PC-9 (cell line): ENCODE data around the gene STX1A. TPM values are rescaled to one million over a fixed set of nuclear protein-coding genes. Genes with fewer than 3 reads are reported as not detected.
A peak's percentile ranks its signal among the peaks of the same experiment; 100 is the strongest.

ENCODE experiments used
- BruUV-seq: library from RNA; stranded (reverse); fragments of 400-500 nt; replicated peaks from 2 replicates; lab custom pipeline; 2021; lab: Mats Ljungman, UMichigan
- CTCF ChIA-PET: fragments of 300-600 bp; sonication (Branson Sonifier 250); formaldehyde crosslinking; loops from one replicate; lab custom pipeline; 2022; ENCODE audit warnings: antibody characterized with exemption; lab: Charles Lee
- POLR2A ChIA-PET: fragments of 300-600 bp; sonication (Branson Sonifier 250); formaldehyde crosslinking; loops from one replicate; lab custom pipeline; 2022; ENCODE audit warnings: antibody characterized with exemption; ENCODE audit not compliant: unreplicated experiment; lab: Charles Lee
- DNase-seq, 2 experiments: peaks; one replicate each; pipeline versions ENCODE4 v3.0.0 to v3.0.0-alpha.2; 2015 to 2022; ENCODE audit warnings: mixed read lengths in 1 of 2
- H2AFZ ChIP-seq: fragments of 200-600 bp; sonication (generic); 2 replicates; pipeline ENCODE4 v1.8.1; 2017; ENCODE audit warnings: antibody characterized with exemption
- H3F3A ChIP-seq: fragments of 200-600 bp; sonication (generic); 2 replicates; pipeline ENCODE4 v1.8.1; 2017; ENCODE audit warnings: antibody characterized with exemption, mild to moderate bottlenecking, low read depth; ENCODE audit not compliant: insufficient read depth
- H3K27ac ChIP-seq: fragments of 200-600 bp; sonication (generic); 2 replicates; pipeline ENCODE4 v1.6.1; 2016; ENCODE audit warnings: mixed run types
- H3K27me3 ChIP-seq: fragments of 200-600 bp; sonication (generic); 2 replicates; pipeline ENCODE4 v1.6.1; 2016; ENCODE audit warnings: low read depth, mixed run types; ENCODE audit not compliant: insufficient read depth
- H3K36me3 ChIP-seq: fragments of 200-600 bp; sonication (generic); 2 replicates; pipeline ENCODE4 v1.6.1; 2016; ENCODE audit warnings: low read depth, mixed run types
- H3K4me1 ChIP-seq: fragments of 200-600 bp; sonication (generic); replicated peaks from 2 replicates; pipeline ENCODE4 v1.6.1; 2016; ENCODE audit warnings: mixed run types; ENCODE audit not compliant: insufficient read depth
- H3K4me2 ChIP-seq: fragments of 200-600 bp; sonication (generic); 2 replicates; pipeline ENCODE4 v1.6.1; 2017; ENCODE audit warnings: mixed run types
- H3K4me3 ChIP-seq: fragments of 200-600 bp; sonication (generic); 2 replicates; pipeline ENCODE4 v1.6.1; 2016; ENCODE audit warnings: mixed run types
- H3K79me2 ChIP-seq: fragments of 200-600 bp; sonication (generic); 2 replicates; pipeline ENCODE4 v1.6.1; 2017; ENCODE audit warnings: low read depth, mixed run types
- H3K9me2 ChIP-seq: fragments of 200-600 bp; sonication (generic); 2 replicates; pipeline ENCODE4 v1.8.1; 2017; ENCODE audit warnings: mild to moderate bottlenecking; ENCODE audit not compliant: insufficient read depth
- H3K9me3 ChIP-seq: fragments of 200-600 bp; sonication (generic); 2 replicates; pipeline ENCODE4 v1.8.1; 2016; ENCODE audit warnings: low read depth; ENCODE audit not compliant: insufficient read depth
- H4K20me1 ChIP-seq: fragments of 200-600 bp; sonication (generic); 2 replicates; pipeline ENCODE4 v1.8.1; 2017; ENCODE audit not compliant: insufficient read depth
- EZH2 ChIP-seq: fragments of 200-600 bp; sonication (generic); IDR thresholded peaks from 2 replicates; pipeline ENCODE4 v1.8.0; 2017; ENCODE audit warnings: antibody characterized with exemption, low read depth
- intact Hi-C: fragments of 100-400 bp; cut with micrococcal nuclease; formaldehyde crosslinking; loops from one replicate; pipeline ENCODE4 v1.10.0; 2022; ENCODE audit not compliant: unreplicated experiment
- total RNA-seq: library from RNA; stranded (reverse); gene quantifications from 2 replicates; pipeline ENCODE4 v1.2.3, GENCODE V29; 2021
- TF ChIP-seq, protein P1 (sequence below): fragments of 200-600 bp; sonication (generic); conservative IDR thresholded peaks from 2 replicates; pipeline ENCODE4 v1.6.1; 2017; ENCODE audit warnings: mixed run types, antibody characterized with exemption, mild to moderate bottlenecking, moderate library complexity

STX1A gene
- total RNA-seq, 1 experiment from 2014 or later: 39.1 TPM

DNA sequence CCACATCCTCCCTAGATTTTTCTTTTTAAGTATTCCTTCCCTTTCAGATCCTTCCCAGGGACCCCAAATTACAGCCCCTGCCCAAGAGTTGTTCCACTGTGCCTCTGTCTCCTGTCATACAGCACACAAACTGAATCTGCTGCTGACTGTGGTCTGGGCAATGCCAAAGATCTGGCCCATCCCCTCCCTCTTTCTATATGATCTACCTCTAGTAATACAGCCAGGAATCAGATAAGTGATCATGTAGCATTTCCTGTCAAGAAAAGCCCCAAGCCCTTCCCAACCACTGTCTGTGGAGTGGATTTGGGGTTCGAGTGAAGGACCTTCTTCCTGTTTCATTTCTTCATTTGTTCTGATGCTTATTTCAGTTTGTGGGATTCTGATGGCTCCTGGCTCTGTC, 6.7 kb downstream of the STX1A start:
- H4K20me1 ChIP-seq: peaks cover 65% of the 10 kb centered on the region
- H3K27me3 ChIP-seq: no peaks in the 10 kb centered on the region
- H2AFZ ChIP-seq: no peak overlapping the region
- CTCF ChIA-PET: no interaction called here
- H3F3A ChIP-seq: peaks cover 74% of the 10 kb centered on the region
- no peaks in the 10 kb centered on the region for H3K9me2 ChIP-seq
- H3K4me2 ChIP-seq: no peak overlapping the region
- H3K4me1 ChIP-seq: peaks cover 44% of the 10 kb centered on the region
- no TSS peak for BruUV-seq
- POLR2A ChIA-PET: no interaction called here
- DNase-seq: no peak
- peaks cover 17% of the 10 kb centered on the region for H3K36me3 ChIP-seq
- no peak overlapping the region for H3K4me3 ChIP-seq
- TF ChIP-seq EZH2: no peak
- TF ChIP-seq, protein P1, sequence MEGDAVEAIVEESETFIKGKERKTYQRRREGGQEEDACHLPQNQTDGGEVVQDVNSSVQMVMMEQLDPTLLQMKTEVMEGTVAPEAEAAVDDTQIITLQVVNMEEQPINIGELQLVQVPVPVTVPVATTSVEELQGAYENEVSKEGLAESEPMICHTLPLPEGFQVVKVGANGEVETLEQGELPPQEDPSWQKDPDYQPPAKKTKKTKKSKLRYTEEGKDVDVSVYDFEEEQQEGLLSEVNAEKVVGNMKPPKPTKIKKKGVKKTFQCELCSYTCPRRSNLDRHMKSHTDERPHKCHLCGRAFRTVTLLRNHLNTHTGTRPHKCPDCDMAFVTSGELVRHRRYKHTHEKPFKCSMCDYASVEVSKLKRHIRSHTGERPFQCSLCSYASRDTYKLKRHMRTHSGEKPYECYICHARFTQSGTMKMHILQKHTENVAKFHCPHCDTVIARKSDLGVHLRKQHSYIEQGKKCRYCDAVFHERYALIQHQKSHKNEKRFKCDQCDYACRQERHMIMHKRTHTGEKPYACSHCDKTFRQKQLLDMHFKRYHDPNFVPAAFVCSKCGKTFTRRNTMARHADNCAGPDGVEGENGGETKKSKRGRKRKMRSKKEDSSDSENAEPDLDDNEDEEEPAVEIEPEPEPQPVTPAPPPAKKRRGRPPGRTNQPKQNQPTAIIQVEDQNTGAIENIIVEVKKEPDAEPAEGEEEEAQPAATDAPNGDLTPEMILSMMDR: no peak
- no peak overlapping the region for H3K27ac ChIP-seq
- no peaks in the 10 kb centered on the region for H3K9me3 ChIP-seq
- peaks cover 85% of the 10 kb centered on the region for H3K79me2 ChIP-seq
- intact Hi-C loops: no loop called here

- Histone ChIP-seq H3K9me2 (no peaks in the 10 kb centered on the region), H3K4me1 (peaks cover 36% of the 10 kb centered on the region), H3K4me3 (no peak overlapping the region), H3K4me2 (no peak overlapping the region), H3K27me3 (no peaks in the 10 kb centered on the region), H3K36me3 (peaks cover 34% of the 10 kb centered on the region), H3K9me3 (no peaks in the 10 kb centered on the region), H3K27ac (no peak overlapping the region), H2AFZ (no peak overlapping the region), H3F3A (peaks cover 78% of the 10 kb centered on the region), H4K20me1 (peaks cover 45% of the 10 kb centered on the region), H3K79me2 (peaks cover 62% of the 10 kb centered on the region)
- no TSS peak for BruUV-seq
- intact Hi-C loops: no loop called here
- peak in 1 of 2 experiments; percentile 18 for DNase-seq
- ChIA-PET CTCF (no interaction called here), POLR2A (no interaction called here)
- no peak for TF ChIP-seq EZH2
- TF ChIP-seq, protein P1: no peak
Measured at GRCh38 chr7:73708961-73709549, 10.4 kb downstream of the STX1A start.

- no peak overlapping the region for H2AFZ ChIP-seq
- peaks cover 75% of the 10 kb centered on the region for H3F3A ChIP-seq
- peak; percentile 95 to 99 for DNase-seq
- ChIA-PET POLR2A (interaction anchor here (0.5 to 1.5 kb wide), 7 partner anchors 9 to 135 kb away, joined by 3 to 11 read pairs (median 5); partner anchors contain the start of genes CLDN3 and METTL27), CTCF (interaction anchor here (1.0 kb wide), 1 partner anchor 315 kb away, joined by 5 read pairs; no protein-coding TSS in a partner anchor)
- peak overlapping the region; percentile 85 for H3K27ac ChIP-seq
- H3K36me3 ChIP-seq: peaks cover 21% of the 10 kb centered on the region; the same call in 1 of the 2 replicates
- H3K9me2 ChIP-seq: no peaks in the 10 kb centered on the region
- H3K4me2 ChIP-seq: peak overlapping the region; percentile 76
- peak overlapping the region; percentile 25; the same call in 1 of the 2 replicates for H3K4me3 ChIP-seq
- no peaks in the 10 kb centered on the region for H3K27me3 ChIP-seq
- H3K9me3 ChIP-seq: no peaks in the 10 kb centered on the region
- H4K20me1 ChIP-seq: peaks cover 26% of the 10 kb centered on the region
- TF ChIP-seq EZH2: no peak
- TF ChIP-seq, protein P1: no peak
- BruUV-seq: no TSS peak
- peaks cover 34% of the 10 kb centered on the region for H3K4me1 ChIP-seq
- peaks cover 43% of the 10 kb centered on the region for H3K79me2 ChIP-seq
- intact Hi-C loops: loop anchor here (1.0 kb wide), 1 partner anchor 8 kb away; no protein-coding TSS in a partner anchor
Measured at GRCh38 chr7:73707045-73707631, 12.3 kb downstream of the STX1A start.
